ENCODE measurements around the gene MAML3. TPM values are rescaled to one million over a fixed set of nuclear protein-coding genes. Genes with fewer than 3 reads are reported as not detected.

The MAML3 gene
- total and polyA plus RNA-seq, 2 experiments from 2014 or later: 4.1 to 11.2 TPM

- DNase-seq (ENCODE audit: low spot score): no peak
- peak overlapping the region; percentile 82 for H3K4me2 ChIP-seq
- H3K4me3 ChIP-seq: peak overlapping the region; percentile 24
- no peaks in the 10 kb centered on the region for H3K36me3 ChIP-seq (replicated peaks; ENCODE audit: insufficient read depth, low read depth)
- TF ChIP-seq EZH2phosphoT487 (IDR thresholded peaks at IDR 0.05; ENCODE audit: low read depth, severe bottlenecking, unreplicated experiment): no peak
- H3K27me3 ChIP-seq: no peaks in the 10 kb centered on the region
- WGBS (ENCODE audit: low lambda C conversion rate, missing lambda C conversion rate): 46% methylated on average over 2 of the region's 2 CpGs
- H3K9me3 ChIP-seq (ENCODE audit: low read depth): no peaks in the 10 kb centered on the region
- H4K20me1 ChIP-seq (ENCODE audit: insufficient read depth, poor library complexity, severe bottlenecking): no peaks in the 10 kb centered on the region
- peaks cover 23% of the 10 kb centered on the region for H3K79me2 ChIP-seq
- H3K4me1 ChIP-seq (ENCODE audit: insufficient read depth): peaks cover 14% of the 10 kb centered on the region
- peak overlapping the region; percentile 83 for H2AFZ ChIP-seq
- H3K27ac ChIP-seq: peak overlapping the region; percentile 49
- no peaks in the 10 kb centered on the region for H3K9me2 ChIP-seq (replicated peaks; ENCODE audit: insufficient read depth)
Observed at GRCh38 chr4:140004922-140005627, 148.9 kb downstream of the MAML3 start.

GRCh38 chr4:140004549-140004895, 149.5 kb downstream of the MAML3 start:
- WGBS (ENCODE audit: low lambda C conversion rate, missing lambda C conversion rate): 2% methylated on average over 14 of the region's 14 CpGs
- H3K4me3 ChIP-seq: peak overlapping the region; percentile 24
- H3K4me2 ChIP-seq: peak overlapping the region; percentile 82
- H2AFZ ChIP-seq: peak overlapping the region; percentile 83
- H3K9me2 ChIP-seq (replicated peaks; ENCODE audit: insufficient read depth): no peaks in the 10 kb centered on the region
- no peaks in the 10 kb centered on the region for H3K36me3 ChIP-seq (replicated peaks; ENCODE audit: insufficient read depth, low read depth)
- DNase-seq (ENCODE audit: low spot score): peak; percentile 48
- TF ChIP-seq EZH2phosphoT487 (IDR thresholded peaks at IDR 0.05; ENCODE audit: low read depth, severe bottlenecking, unreplicated experiment) (no peak), CTCF (IDR thresholded peaks at IDR 0.05; ENCODE audit: poor library complexity) (no peak)
- H3K9me3 ChIP-seq (ENCODE audit: low read depth): no peaks in the 10 kb centered on the region
- peaks cover 14% of the 10 kb centered on the region for H3K4me1 ChIP-seq (ENCODE audit: insufficient read depth)
- no peaks in the 10 kb centered on the region for H3K27me3 ChIP-seq
- H3K79me2 ChIP-seq: peaks cover 18% of the 10 kb centered on the region
- H3K27ac ChIP-seq: peak overlapping the region; percentile 49
- H4K20me1 ChIP-seq (ENCODE audit: insufficient read depth, poor library complexity, severe bottlenecking): no peaks in the 10 kb centered on the region

- DNase-seq (ENCODE audit: low spot score): no peak
- no peaks in the 10 kb centered on the region for H3K36me3 ChIP-seq (replicated peaks; ENCODE audit: insufficient read depth, low read depth)
- peak overlapping the region; percentile 49 for H3K27ac ChIP-seq
- H3K27me3 ChIP-seq: no peaks in the 10 kb centered on the region
- peaks cover 14% of the 10 kb centered on the region for H3K4me1 ChIP-seq (ENCODE audit: insufficient read depth)
- H3K4me3 ChIP-seq: peak overlapping the region; percentile 24
- TF ChIP-seq EZH2 (IDR thresholded peaks at IDR 0.05; ENCODE audit: borderline replicate concordance) (no peak), CTCF (IDR thresholded peaks at IDR 0.05; ENCODE audit: poor library complexity) (no peak), EZH2phosphoT487 (IDR thresholded peaks at IDR 0.05; ENCODE audit: low read depth, severe bottlenecking, unreplicated experiment) (no peak)
- H3K4me2 ChIP-seq: peak overlapping the region; percentile 82
- no peaks in the 10 kb centered on the region for H3K9me2 ChIP-seq (replicated peaks; ENCODE audit: insufficient read depth)
- H4K20me1 ChIP-seq (ENCODE audit: insufficient read depth, poor library complexity, severe bottlenecking): no peaks in the 10 kb centered on the region
- H3K79me2 ChIP-seq: peaks cover 17% of the 10 kb centered on the region
- WGBS (ENCODE audit: low lambda C conversion rate, missing lambda C conversion rate): 53% methylated on average over 6 of the region's 6 CpGs
- no peaks in the 10 kb centered on the region for H3K9me3 ChIP-seq (ENCODE audit: low read depth)
- peak overlapping the region; percentile 83 for H2AFZ ChIP-seq
Observed at GRCh38 chr4:140003876-140004548, 150.0 kb downstream of the MAML3 start.

- no peak overlapping the region for H2AFZ ChIP-seq
- DNase-seq (ENCODE audit: low spot score): no peak
- H3K27me3 ChIP-seq: no peaks in the 10 kb centered on the region
- H3K9me2 ChIP-seq (replicated peaks; ENCODE audit: insufficient read depth): no peaks in the 10 kb centered on the region
- no peak overlapping the region for H3K4me3 ChIP-seq
- H3K4me2 ChIP-seq: no peak overlapping the region
- H4K20me1 ChIP-seq (ENCODE audit: insufficient read depth, poor library complexity, severe bottlenecking): no peaks in the 10 kb centered on the region
- no peaks in the 10 kb centered on the region for H3K9me3 ChIP-seq (ENCODE audit: low read depth)
- H3K27ac ChIP-seq: no peak overlapping the region
- peaks cover 13% of the 10 kb centered on the region for H3K79me2 ChIP-seq
- WGBS (ENCODE audit: low lambda C conversion rate, missing lambda C conversion rate): 74% methylated on average over 1 of the region's 1 CpG
- TF ChIP-seq CTCF (IDR thresholded peaks at IDR 0.05; ENCODE audit: poor library complexity) (no peak), EZH2phosphoT487 (IDR thresholded peaks at IDR 0.05; ENCODE audit: low read depth, severe bottlenecking, unreplicated experiment) (no peak), EZH2 (IDR thresholded peaks at IDR 0.05; ENCODE audit: borderline replicate concordance) (no peak)
- H3K36me3 ChIP-seq (replicated peaks; ENCODE audit: insufficient read depth, low read depth): no peaks in the 10 kb centered on the region
- H3K4me1 ChIP-seq (ENCODE audit: insufficient read depth): peaks cover 6% of the 10 kb centered on the region
Observed at GRCh38 chr4:140000232-140000631, 153.8 kb downstream of the MAML3 start.

All from hepatocyte (in vitro differentiated cells).